H1 (cell line): ENCODE results near the gene SUPT7L. TPM values are rescaled to one million over a fixed set of nuclear protein-coding genes. Genes with fewer than 3 reads are reported as not detected.

ENCODE experiments used
- EGR1 ChIP-seq: IDR thresholded peaks from 2 replicates; pipeline ENCODE4 v1.6.1; 2011; ENCODE audit warnings: low read depth, low read length, borderline replicate concordance
- JUN ChIP-seq: IDR thresholded peaks from 2 replicates; pipeline ENCODE4 v1.6.1; 2011; ENCODE audit warnings: low read depth, mild to moderate bottlenecking, improper control_type of control experiment, low read length
- SIX5 ChIP-seq: IDR thresholded peaks from 2 replicates; pipeline ENCODE4 v1.6.1; 2011; ENCODE audit warnings: mild to moderate bottlenecking, low read depth, low read length
- TBP ChIP-seq: IDR thresholded peaks from 2 replicates; pipeline ENCODE4 v1.6.1; 2011; ENCODE audit warnings: low read depth, low read length, improper control_type of control experiment
- polyA plus RNA-seq, 7 experiments: library from polyadenylated mRNA; depleted of rRNA in 3 of 7; stranded (reverse) in 5 of 7; unstranded in 2 of 7; fragments of >200 nt in 5 of 7; fragments of 200-250 nt in 2 of 7; gene quantifications; 1 replicate in 5 of 7; 2 replicates in 1 of 7; 4 replicates in 1 of 7; pipeline versions ENCODE4 v1.2.1 to v1.2.3, GENCODE V29; 2011 to 2013; ENCODE audit warnings: missing spikeins in 2 of 7, mixed read lengths in 2 of 7
- total RNA-seq: library from RNA; stranded (reverse); fragmentation: NEBNext Ultra II Directional; extraction: Animal tissue kit (Norgen Biotek cat#: 25700); gene quantifications from 2 replicates; pipeline ENCODE4 v1.2.1, GENCODE V29; 2021
- TF ChIP-seq, protein P1 (sequence below): IDR thresholded peaks from 2 replicates; pipeline ENCODE4 v1.6.1; 2011; ENCODE audit warnings: low read length, improper control_type of control experiment

SUPT7L gene
- total and polyA plus RNA-seq, 2 of the 8 experiments (the other 6 are each of a cell fraction or from before 2014, with no cell fraction given) = 22.2 to 26.6 TPM

DNA sequence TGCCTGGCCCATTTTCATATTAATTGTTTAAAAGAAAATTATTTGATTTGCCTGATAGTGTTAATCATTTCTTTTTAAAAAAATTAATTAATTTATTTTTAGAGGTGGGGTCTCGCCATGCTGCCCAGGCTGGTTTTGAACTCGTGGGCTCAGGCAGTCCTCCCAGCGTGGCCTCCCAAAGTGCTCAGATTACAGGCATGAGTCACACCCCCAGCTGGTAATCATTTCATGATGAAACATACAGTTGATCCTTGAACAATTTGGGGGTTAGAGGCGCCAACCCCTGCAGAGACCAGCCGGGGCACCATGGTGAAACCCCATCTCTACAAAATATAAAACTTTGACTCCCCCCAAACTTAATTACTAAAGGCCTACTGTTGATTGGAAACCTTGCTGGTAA is 26.6 kb downstream of the SUPT7L start (continued):
- TF ChIP-seq JUN (no peak), EGR1 (no peak), TBP (no peak), SIX5 (no peak)
- TF ChIP-seq, protein P1, sequence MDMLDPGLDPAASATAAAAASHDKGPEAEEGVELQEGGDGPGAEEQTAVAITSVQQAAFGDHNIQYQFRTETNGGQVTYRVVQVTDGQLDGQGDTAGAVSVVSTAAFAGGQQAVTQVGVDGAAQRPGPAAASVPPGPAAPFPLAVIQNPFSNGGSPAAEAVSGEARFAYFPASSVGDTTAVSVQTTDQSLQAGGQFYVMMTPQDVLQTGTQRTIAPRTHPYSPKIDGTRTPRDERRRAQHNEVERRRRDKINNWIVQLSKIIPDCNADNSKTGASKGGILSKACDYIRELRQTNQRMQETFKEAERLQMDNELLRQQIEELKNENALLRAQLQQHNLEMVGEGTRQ = no peak
